HG03045 (cell line): Measurements from ENCODE around the gene TMEM132D.

ENCODE experiments used
- ATAC-seq: cut with Tn5 transposase; IDR thresholded peaks from one replicate; pipeline ENCODE4 v1.9.1; 2021; ENCODE audit warnings: mild to moderate bottlenecking, moderate library complexity; ENCODE audit not compliant: unreplicated experiment

Gene TMEM132D

DNA sequence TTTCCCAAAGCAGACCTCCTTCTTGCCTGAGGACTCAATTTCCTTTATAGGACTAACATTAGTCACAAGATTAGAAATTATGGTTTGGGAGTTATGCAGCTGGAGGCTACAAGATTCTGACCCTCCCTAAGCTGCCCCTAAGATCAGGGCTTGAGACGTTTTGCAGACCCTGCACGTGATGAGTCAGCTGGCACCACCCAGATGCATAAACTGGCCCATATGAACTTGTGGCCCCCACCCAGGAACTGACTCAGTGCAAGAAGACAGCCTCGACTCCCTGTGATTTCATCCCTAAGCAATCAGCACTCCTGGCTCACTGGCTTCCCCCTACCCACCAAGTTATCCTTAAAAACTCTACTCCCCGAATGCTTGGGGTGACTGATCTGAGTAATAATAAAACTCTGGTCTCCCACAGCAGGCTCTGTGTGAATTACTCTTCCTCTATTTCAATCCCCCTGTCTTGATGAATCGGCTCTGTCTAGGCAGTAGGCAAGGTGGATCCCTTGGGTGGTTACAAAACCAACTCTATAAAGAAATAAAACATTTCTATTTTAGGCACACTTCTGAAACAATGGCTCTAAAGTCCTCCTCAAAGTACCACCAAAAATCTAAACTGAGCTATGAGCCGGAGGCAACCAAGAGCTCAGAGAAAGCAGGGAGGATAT, 233.4 kb downstream of the TMEM132D start:
- ATAC-seq, result no peak

- no peak for ATAC-seq
These were observed 238.4 kb downstream of the TMEM132D start for GRCh38 chr12:129665414-129665813.

DNA sequence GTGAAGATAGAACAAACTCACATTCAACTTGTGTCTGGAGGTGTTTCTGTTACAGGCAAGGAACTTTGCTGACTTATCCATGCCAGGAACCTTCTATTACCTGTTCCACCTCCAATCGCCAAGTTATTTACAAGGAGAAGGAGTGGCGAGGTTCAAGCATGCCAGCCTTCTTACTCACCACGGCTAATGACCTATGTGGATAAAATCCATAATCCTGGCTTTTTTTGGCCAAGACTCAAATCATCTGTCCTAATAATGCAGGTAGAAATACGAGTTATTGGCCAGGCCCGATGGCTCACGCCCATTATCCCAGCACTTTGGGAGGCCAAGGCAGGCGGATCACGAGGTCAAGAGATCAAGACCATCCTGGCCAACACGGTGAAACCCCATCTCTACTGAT, 241.6 kb downstream of the TMEM132D start:
- no peak for ATAC-seq

DNA sequence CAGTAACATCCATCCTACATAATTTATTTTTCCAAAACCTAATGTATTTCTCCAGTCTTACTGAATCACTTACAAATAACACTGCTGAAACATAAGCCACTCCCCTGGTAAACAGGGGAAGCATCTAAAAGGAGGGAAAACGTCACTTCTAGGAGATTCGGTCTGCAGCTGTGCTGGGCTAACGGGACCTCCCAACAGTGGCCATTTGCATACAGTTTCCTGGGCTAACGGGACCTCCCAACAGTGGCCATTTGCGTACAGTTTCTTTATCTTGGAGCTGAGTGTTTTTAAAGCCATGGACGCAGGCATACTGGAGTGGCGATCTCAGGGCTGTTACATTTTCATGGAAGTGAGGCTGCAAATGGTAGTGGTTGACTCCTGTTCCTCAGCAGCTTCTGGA, 242.9 kb downstream of the TMEM132D start:
- no peak for ATAC-seq

DNA sequence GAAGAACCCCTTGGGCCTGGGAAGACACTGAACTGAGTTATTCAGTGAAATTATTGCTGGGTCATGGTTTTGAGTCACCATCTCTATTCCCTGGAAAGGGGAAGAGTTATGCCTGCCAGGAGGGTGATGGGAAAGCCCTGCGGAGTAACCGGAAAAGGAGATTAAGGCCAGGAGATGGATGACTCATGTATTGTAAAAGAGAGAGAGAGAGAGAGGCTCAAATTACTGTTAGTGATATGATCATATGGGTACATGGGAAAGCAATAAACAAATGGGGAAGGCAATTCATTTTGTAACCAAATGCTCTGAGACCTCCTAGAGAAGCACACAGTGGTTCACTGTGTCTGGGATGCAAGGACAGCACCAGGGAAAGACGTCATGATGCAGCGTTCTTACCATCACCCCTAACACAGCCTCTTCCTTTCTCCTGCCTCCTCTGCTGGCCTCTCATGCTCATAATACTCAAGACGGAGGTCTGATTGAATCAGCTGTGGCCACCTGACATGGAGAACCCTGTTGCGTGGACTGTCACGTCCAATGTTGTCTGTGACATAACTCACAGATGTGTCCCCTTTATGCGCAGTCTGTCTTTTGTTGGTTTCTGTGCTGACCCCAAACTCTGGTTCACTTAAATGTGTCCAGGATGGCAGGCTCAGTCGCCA, 243.7 kb downstream of the TMEM132D start:
- no peak for ATAC-seq

GRCh38 chr12:129657179-129657578, 246.6 kb downstream of the TMEM132D start:
- ATAC-seq, result no peak

DNA sequence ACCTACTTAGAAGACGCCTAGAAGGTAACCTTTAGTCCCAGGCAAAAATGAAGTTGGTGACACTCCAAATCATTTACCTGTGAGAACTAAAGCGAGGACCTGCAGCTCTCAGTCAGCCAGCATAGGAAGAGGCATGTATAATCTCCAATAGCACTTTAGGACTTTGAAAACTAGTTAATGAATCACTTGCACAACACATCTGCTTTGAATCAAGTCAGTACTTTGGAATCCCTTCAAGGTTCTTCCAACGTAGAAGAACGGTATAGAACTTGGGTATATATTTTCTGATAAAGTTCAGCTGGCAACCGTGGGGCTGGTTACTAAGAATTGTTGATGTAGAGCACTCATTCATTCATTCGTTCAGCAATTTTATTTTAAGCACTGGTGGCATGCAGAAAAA, 251.9 kb downstream of the TMEM132D start:
- ATAC-seq, result no peak

DNA sequence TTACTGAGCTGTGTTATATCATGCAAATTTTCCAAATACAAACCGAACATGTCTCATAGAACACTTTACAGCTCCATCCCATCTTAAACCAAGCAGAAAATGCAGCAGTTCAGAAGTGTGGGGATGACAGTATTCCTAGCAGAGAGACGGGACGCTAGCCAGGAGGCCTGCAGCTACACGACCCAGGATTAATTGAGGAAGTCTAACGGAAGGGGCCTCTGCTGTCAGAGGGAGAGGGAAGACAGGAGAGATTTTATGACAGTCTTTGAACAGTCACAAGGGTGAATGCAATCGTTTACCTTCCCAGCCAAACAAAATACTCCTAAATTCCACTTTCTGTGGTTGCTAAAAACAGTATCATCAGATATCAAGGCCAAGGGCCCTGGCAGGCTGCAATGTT, 261.9 kb downstream of the TMEM132D start:
- no peak for ATAC-seq

DNA sequence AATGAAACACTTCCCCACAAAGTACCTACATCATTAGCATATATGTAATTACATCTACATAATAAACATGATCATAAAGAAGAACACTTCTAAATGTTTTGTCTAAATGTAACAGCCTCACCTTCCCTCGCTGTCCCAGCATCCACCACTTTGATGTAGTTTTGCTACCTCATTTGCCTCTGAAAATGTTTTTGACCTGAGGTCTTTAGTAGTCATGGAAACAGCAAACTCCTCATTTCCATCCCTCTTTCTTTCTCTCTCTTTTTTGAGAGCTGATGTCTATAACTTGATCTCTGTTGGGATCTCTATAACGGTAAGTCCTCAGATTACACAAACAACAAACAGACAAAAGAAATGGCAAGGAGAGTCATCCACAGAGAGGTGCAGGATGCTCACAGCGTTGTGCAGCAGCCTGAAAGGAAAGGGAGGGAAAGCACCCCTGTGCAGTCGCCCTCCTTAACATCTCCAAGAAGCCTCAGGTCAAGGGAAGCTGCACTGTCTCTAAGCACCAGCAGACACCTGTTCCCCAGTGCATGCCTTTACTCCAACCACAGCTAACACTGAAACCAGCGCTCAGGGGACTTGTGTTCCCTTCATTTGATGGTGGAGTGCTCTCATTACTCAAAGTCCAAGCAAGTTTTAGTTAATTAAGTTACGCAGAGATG, 268.7 kb downstream of the TMEM132D start:
- ATAC-seq, result no peak

DNA sequence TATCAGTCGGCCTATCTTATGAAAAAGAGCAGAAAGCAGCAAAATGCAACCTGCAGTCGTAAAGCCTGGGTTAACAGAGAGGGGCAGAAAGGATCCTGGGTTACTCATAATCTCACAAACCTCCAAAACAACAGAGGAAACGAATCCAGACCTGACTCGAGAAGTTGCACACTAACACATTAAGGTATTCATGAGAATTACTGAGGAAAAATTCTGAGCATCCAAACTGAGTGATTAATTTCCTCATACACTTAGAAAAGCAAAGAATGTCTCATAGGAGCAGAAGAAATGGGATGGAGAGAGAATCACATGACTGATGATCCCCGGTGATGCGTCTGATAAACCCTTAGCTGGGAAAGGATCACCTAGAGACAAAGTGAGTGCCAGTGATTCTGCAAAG, 272.5 kb downstream of the TMEM132D start:
- ATAC-seq, result no peak

- ATAC-seq, result no peak
These were observed 273.9 kb downstream of the TMEM132D start for GRCh38 chr12:129629901-129630300.

- ATAC-seq, result no peak
These were observed 281.3 kb downstream of the TMEM132D start for GRCh38 chr12:129622566-129622965.

DNA sequence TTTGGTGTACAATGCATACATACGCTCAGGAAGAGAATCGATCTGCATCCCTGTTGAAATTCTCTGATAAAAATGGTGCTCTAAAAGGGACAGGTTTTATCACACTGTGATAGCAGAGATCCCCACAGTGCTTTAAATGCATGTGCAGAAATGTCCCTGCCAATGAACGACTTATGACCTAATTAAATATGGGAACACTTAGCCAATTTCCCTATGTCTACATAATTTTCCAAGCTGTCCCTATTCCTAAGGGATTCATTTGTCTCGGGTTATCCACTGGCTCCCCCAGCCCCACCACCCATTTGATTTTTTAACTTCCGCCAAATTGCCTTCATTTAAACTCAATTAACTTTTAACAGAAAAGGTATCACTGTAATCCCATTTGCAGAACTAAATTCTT, 284.6 kb downstream of the TMEM132D start:
- no peak for ATAC-seq

GRCh38 chr12:129617849-129618248, 286.0 kb downstream of the TMEM132D start:
- ATAC-seq, result no peak

DNA sequence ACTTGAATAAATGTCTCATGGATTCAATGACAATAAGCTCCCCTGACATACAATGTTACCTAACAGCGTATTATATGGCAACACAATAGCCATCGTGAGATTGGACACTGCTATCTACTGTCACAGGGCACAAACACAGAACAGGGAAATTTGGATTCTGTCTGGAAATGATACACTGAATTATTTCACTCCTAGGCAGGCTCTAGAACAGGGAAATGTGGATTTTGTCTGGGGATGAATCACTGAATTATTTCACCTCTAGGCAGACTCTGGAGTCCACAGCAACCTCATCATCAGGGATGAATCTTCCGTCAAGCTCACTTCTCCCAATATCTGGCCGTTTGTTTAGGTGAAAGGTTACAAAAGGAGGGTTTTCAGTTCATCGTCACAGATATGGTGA, 288.8 kb downstream of the TMEM132D start:
- no peak for ATAC-seq

DNA sequence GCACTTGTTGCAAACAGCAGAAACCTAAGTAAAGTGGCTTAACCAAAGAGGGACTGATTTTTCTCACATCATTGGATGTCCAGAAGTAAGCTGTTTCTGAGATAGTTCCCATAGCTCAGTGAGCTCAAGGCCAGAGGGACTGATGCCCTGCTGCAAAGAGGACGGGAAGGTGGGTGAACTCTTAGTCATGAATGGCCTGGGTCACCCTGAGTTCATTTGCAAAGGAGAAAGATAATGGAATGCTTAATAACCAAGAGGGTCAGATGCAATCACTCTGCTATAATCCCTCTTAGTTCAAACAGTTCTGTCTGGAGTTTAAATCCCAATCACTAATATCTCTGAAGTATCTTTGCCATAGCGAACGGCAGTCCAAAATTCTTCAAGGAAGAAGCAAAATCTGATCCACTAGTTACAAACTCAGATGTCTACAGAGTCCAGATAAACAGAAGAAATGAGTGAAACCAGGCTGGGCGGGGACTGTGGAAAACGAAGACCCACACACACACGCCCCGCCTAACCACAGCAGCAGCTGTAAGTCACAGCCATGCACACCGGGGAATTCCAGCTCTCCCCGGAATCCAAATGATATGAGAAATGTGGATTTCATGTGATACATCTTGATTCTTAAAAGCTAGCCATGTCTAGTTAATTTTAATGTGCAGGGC, 289.5 kb downstream of the TMEM132D start:
- no peak for ATAC-seq

GRCh38 chr12:129613314-129613713, 290.5 kb downstream of the TMEM132D start:
- no peak for ATAC-seq

DNA sequence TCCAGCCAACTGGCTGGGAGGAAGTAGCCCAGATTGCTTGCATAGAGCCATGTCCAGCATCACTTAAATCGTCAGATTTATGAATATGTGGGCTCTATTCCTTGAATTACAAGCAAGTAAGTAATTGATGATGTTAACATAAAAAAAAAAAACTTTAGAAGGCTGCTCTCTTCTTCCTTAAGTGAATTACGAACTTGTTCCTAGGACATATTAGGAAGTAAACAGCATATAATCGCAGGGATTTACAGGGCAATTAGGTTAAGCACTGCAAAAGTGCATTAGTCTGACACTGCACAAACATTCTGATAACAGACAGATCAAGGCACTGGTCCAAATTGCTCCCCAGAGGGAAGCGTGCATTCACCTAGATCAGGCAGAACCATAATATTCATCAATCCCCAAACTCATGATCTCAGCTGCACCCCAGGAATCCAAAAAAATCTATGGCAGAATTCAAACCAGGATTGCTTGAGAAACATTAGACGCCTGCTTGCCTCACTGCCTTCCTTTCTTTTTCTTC, 293.2 kb downstream of the TMEM132D start:
- no peak for ATAC-seq

GRCh38 chr12:129607756-129608155, 296.1 kb downstream of the TMEM132D start:
- no peak for ATAC-seq

DNA sequence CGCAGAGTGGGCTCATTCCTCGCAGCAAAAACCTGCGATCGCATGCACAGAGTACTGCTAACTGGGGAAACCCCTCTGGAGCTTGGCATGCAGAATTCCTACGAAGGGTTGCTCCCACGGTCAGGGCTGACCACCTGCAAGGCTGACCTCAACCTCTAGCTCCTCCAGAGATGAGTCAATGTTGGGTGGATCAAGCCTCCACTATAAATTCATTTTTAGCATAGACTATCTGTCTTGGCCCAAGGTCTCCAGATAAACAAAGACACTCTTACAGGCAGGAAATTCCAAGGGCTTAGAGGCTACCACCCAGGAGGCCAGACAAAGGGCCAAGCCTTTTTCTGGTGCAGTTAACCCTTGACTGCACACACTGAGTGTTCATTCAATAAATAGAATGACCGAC, 296.5 kb downstream of the TMEM132D start:
- ATAC-seq, result no peak

DNA sequence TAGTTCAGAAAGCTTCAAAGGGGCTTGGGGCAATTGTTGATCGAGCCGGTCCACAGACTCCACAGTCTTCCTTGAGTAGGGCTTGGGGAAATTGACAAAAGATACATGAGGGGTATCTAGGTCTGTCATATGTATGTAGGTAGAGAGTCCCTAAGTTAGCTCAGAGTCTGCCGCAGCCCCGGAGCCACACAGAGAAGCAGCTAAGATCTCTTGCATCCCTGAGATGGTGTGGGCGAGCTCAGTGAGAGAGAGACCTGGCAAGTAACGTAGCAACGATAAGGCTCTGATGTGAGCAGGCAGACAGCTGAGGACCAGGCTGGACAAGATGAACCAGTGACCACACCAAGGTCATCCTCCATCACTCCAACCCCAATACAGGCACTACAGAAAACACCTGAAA, 297.6 kb downstream of the TMEM132D start:
- no peak for ATAC-seq

- ATAC-seq, result no peak
These were observed 298.2 kb downstream of the TMEM132D start for GRCh38 chr12:129605666-129606065.
